ENCODE measurements around the gene DSCAML1. TPM values are rescaled to one million over a fixed set of nuclear protein-coding genes. Genes with fewer than 3 reads are reported as not detected.

DSCAML1 gene
- total RNA-seq, 1 experiment from 2014 or later: 5.4 TPM

- no peak for DNase-seq (ENCODE audit: low read depth)
- in situ Hi-C loops (cut with HindIII; ENCODE audit: low pct_unique_long_range_greater_than_20kb, low sequenced_read_pairs): no loop called here
Observed at GRCh38 chr11:117437791-117438130, 359.3 kb downstream of the DSCAML1 start.

GRCh38 chr11:117437041-117437790, 359.8 kb downstream of the DSCAML1 start:
- no peak for DNase-seq (ENCODE audit: low read depth)
- in situ Hi-C loops (cut with HindIII; ENCODE audit: low pct_unique_long_range_greater_than_20kb, low sequenced_read_pairs): no loop called here

GRCh38 chr11:117435326-117435725, 361.7 kb downstream of the DSCAML1 start:
- no peak for DNase-seq (ENCODE audit: low read depth)

GRCh38 chr11:117434481-117434880, 362.5 kb downstream of the DSCAML1 start:
- no peak for DNase-seq (ENCODE audit: low read depth)
- in situ Hi-C loops (cut with HindIII; ENCODE audit: low pct_unique_long_range_greater_than_20kb, low sequenced_read_pairs): no loop called here

More at GRCh38 chr11:117435326-117435725, 361.7 kb downstream of the DSCAML1 start:
- in situ Hi-C loops (cut with HindIII; ENCODE audit: low pct_unique_long_range_greater_than_20kb, low sequenced_read_pairs): no loop called here

GRCh38 chr11:117433717-117434116, 363.3 kb downstream of the DSCAML1 start:
- in situ Hi-C loops (cut with HindIII; ENCODE audit: low pct_unique_long_range_greater_than_20kb, low sequenced_read_pairs): no loop called here
- DNase-seq (ENCODE audit: low read depth): no peak

GRCh38 chr11:117431436-117431835, 365.6 kb downstream of the DSCAML1 start:
- no peak for DNase-seq (ENCODE audit: low read depth)
- in situ Hi-C loops (cut with HindIII; ENCODE audit: low pct_unique_long_range_greater_than_20kb, low sequenced_read_pairs): no loop called here

GRCh38 chr11:117430293-117430955, 366.6 kb downstream of the DSCAML1 start:
- in situ Hi-C loops (cut with HindIII; ENCODE audit: low pct_unique_long_range_greater_than_20kb, low sequenced_read_pairs): no loop called here
- no peak for DNase-seq (ENCODE audit: low read depth)

GRCh38 chr11:117428856-117429229, 368.2 kb downstream of the DSCAML1 start:
- in situ Hi-C loops (cut with HindIII; ENCODE audit: low pct_unique_long_range_greater_than_20kb, low sequenced_read_pairs): loop anchor here (10.0 kb wide), 1 partner anchor 376 kb away; no protein-coding TSS in a partner anchor
- no peak for DNase-seq (ENCODE audit: low read depth)

GRCh38 chr11:117428186-117428855, 368.7 kb downstream of the DSCAML1 start:
- in situ Hi-C loops (cut with HindIII; ENCODE audit: low pct_unique_long_range_greater_than_20kb, low sequenced_read_pairs): loop anchor here (10.0 kb wide), 1 partner anchor 376 kb away; no protein-coding TSS in a partner anchor
- DNase-seq (ENCODE audit: low read depth): no peak

GRCh38 chr11:117427356-117427874, 369.6 kb downstream of the DSCAML1 start:
- in situ Hi-C loops (cut with HindIII; ENCODE audit: low pct_unique_long_range_greater_than_20kb, low sequenced_read_pairs): loop anchor here (10.0 kb wide), 1 partner anchor 377 kb away; no protein-coding TSS in a partner anchor

GRCh38 chr11:117426941-117427340, 370.1 kb downstream of the DSCAML1 start:
- DNase-seq (ENCODE audit: low read depth): no peak
- in situ Hi-C loops (cut with HindIII; ENCODE audit: low pct_unique_long_range_greater_than_20kb, low sequenced_read_pairs): loop anchor here (10.0 kb wide), 1 partner anchor 378 kb away; no protein-coding TSS in a partner anchor

More at GRCh38 chr11:117427356-117427874, 369.6 kb downstream of the DSCAML1 start:
- no peak for DNase-seq (ENCODE audit: low read depth)

- peak; percentile 38 for DNase-seq (ENCODE audit: low read depth)
- in situ Hi-C loops (cut with HindIII; ENCODE audit: low pct_unique_long_range_greater_than_20kb, low sequenced_read_pairs): loop anchor here (10.0 kb wide), 1 partner anchor 379 kb away; no protein-coding TSS in a partner anchor
Observed at GRCh38 chr11:117426297-117426685, 370.7 kb downstream of the DSCAML1 start.

GRCh38 chr11:117425679-117426296, 371.2 kb downstream of the DSCAML1 start:
- DNase-seq (ENCODE audit: low read depth): peak; percentile 6
- in situ Hi-C loops (cut with HindIII; ENCODE audit: low pct_unique_long_range_greater_than_20kb, low sequenced_read_pairs): loop anchor here (10.0 kb wide), 1 partner anchor 379 kb away; no protein-coding TSS in a partner anchor

- no peak for DNase-seq (ENCODE audit: low read depth)
- in situ Hi-C loops (cut with HindIII; ENCODE audit: low pct_unique_long_range_greater_than_20kb, low sequenced_read_pairs): loop anchor here (10.0 kb wide), 1 partner anchor 380 kb away; no protein-coding TSS in a partner anchor
Observed at GRCh38 chr11:117424781-117425180, 372.2 kb downstream of the DSCAML1 start.

- no peak for DNase-seq (ENCODE audit: low read depth)
- in situ Hi-C loops (cut with HindIII; ENCODE audit: low pct_unique_long_range_greater_than_20kb, low sequenced_read_pairs): loop anchor here (10.0 kb wide), 1 partner anchor 382 kb away; no protein-coding TSS in a partner anchor
Observed at GRCh38 chr11:117423046-117423575, 373.9 kb downstream of the DSCAML1 start.

GRCh38 chr11:117421476-117421875, 375.5 kb downstream of the DSCAML1 start:
- in situ Hi-C loops (cut with HindIII; ENCODE audit: low pct_unique_long_range_greater_than_20kb, low sequenced_read_pairs): loop anchor here (10.0 kb wide), 1 partner anchor 383 kb away; no protein-coding TSS in a partner anchor
- no peak for DNase-seq (ENCODE audit: low read depth)

- in situ Hi-C loops (cut with HindIII; ENCODE audit: low pct_unique_long_range_greater_than_20kb, low sequenced_read_pairs): loop anchor here (10.0 kb wide), 1 partner anchor 384 kb away; no protein-coding TSS in a partner anchor
- no peak for DNase-seq (ENCODE audit: low read depth)
Observed at GRCh38 chr11:117421041-117421440, 376.0 kb downstream of the DSCAML1 start.

- in situ Hi-C loops (cut with HindIII; ENCODE audit: low pct_unique_long_range_greater_than_20kb, low sequenced_read_pairs): loop anchor here (10.0 kb wide), 1 partner anchor 384 kb away; no protein-coding TSS in a partner anchor
- no peak for DNase-seq (ENCODE audit: low read depth)
Observed at GRCh38 chr11:117420598-117420997, 376.4 kb downstream of the DSCAML1 start.
